SK-N-DZ (cell line): ENCODE data around the gene B2M.
"Not testable (repeated sequence)": the region's sequence is repeated elsewhere in the genome, so short reads cannot be mapped to it uniquely, and the experiment has no call there.

Experiments
- DNase-seq: peaks from one replicate; pipeline ENCODE4 v3.0.0-alpha.2; 2015; ENCODE audit warnings: low spot score

The B2M gene

GRCh38 chr15:44698641-44699040 is 12.7 kb upstream of the B2M start:
- DNase-seq: no peak

GRCh38 chr15:44700676-44701075 is 10.6 kb upstream of the B2M start:
- not testable (repeated sequence) for DNase-seq

GRCh38 chr15:44705986-44706385 is 5.3 kb upstream of the B2M start:
- no peak for DNase-seq

DNA sequence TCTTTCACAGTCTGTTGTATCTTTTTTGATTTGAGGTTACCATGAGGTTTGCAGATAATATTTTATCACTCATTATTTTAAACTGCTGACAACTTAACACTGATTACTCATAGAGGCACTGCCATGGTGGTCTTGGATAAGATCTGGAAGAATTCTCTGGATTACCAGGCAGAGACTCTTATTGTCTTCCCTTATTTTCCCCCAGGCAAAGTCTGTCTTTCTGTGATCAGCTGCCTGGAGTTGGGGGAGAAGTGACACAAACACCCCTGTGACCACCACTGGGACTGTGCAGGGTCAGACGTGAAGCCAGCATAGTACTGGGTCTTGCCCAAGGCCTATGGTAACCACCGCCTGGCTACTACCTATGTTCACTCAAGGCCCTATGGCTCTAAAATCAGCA is 4.9 kb upstream of the B2M start:
- no peak for DNase-seq

GRCh38 chr15:44706946-44707636 is 4.2 kb upstream of the B2M start:
- no peak for DNase-seq

DNA sequence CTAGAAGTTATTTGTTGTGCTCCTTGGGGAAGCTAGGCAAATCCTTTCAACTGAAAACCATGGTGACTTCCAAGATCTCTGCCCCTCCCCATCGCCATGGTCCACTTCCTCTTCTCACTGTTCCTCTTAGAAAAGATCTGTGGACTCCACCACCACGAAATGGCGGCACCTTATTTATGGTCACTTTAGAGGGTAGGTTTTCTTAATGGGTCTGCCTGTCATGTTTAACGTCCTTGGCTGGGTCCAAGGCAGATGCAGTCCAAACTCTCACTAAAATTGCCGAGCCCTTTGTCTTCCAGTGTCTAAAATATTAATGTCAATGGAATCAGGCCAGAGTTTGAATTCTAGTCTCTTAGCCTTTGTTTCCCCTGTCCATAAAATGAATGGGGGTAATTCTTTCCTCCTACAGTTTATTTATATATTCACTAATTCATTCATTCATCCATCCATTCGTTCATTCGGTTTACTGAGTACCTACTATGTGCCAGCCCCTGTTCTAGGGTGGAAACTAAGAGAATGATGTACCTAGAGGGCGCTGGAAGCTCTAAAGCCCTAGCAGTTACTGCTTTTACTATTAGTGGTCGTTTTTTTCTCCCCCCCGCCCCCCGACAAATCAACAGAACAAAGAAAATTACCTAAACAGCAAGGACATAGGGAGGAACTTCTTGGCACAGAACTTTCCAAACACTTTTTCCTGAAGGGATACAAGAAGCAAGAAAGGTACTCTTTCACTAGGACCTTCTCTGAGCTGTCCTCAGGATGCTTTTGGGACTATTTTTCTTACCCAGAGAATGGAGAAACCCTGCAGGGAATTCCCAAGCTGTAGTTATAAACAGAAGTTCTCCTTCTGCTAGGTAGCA is 851 bp upstream of the B2M start:
- DNase-seq: no peak

- DNase-seq: peak; percentile 43
Observed at GRCh38 chr15:44711743-44712345, 527 bp downstream of the B2M start.

DNA sequence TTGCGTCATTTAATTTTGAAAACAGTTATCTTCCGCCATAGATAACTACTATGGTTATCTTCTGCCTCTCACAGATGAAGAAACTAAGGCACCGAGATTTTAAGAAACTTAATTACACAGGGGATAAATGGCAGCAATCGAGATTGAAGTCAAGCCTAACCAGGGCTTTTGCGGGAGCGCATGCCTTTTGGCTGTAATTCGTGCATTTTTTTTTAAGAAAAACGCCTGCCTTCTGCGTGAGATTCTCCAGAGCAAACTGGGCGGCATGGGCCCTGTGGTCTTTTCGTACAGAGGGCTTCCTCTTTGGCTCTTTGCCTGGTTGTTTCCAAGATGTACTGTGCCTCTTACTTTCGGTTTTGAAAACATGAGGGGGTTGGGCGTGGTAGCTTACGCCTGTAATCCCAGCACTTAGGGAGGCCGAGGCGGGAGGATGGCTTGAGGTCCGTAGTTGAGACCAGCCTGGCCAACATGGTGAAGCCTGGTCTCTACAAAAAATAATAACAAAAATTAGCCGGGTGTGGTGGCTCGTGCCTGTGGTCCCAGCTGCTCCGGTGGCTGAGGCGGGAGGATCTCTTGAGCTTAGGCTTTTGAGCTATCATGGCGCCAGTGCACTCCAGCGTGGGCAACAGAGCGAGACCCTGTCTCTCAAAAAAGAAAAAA is 1.2 kb downstream of the B2M start:
- no peak for DNase-seq

GRCh38 chr15:44713006-44713966 is 2.0 kb downstream of the B2M start:
- DNase-seq: peak; percentile 30

GRCh38 chr15:44715142-44715796 is 4.0 kb downstream of the B2M start:
- no peak for DNase-seq

- DNase-seq: no peak
Observed at GRCh38 chr15:44715797-44716334, 4.5 kb downstream of the B2M start.

GRCh38 chr15:44716983-44717602 is 5.8 kb downstream of the B2M start:
- no peak for DNase-seq

GRCh38 chr15:44718180-44718926 is 7.0 kb downstream of the B2M start:
- no peak for DNase-seq

GRCh38 chr15:44718927-44719292 is 7.6 kb downstream of the B2M start:
- DNase-seq: no peak

- no peak for DNase-seq
Observed at GRCh38 chr15:44719293-44719999, 8.1 kb downstream of the B2M start.

DNA sequence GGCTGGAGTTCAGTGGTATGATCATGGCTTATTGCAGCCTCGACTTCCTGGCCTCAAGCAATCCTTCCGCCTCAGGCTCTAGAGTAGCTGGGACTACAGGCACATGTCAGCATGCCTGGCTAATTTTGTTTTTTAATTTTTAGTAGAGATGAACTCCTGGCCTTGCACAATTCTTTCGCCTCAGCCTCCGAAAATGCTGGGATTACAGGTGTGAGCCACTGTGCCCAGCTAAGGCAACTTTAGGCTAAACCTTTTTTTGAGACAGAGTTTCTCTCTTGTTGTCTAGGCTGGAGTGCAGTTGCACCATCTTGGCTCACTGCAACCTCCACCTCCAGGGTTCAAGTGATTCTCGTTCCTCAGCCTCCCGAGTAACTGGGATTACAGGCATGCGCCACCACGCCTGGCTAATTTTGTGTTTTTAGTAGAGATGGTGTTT is 8.7 kb downstream of the B2M start:
- not testable (repeated sequence) for DNase-seq

DNA sequence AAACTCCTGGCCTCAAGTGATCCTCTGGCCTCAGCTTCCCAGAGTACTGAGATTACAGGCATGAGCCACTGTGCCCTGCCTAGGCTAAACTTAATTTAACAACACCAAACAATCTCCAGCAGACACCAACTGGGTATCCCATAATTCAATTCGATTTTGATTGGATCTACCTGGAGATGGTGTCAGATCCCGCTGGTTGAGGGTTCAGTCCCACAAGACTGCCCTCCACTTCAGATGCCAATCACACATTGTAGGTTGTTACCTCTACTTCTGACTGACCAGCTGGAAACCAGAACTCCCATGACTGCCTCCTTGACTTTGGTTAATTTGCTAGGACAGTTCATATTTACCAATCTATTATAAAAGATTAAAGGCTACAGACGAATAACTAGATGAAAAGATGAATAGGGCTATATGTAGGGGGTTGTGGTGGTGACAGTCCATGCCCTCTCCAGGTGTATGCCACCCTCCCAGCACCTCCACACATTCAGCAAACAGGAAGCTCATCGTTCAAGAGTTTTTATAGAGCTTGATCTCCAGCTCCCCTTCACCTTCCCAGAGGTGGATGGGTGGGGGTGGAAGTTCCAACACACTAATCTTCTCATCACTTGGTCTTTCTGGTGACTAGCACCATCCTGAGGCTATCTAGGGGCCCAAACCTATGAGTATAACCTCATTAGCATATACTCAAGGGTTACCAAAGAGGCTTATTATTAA is 9.3 kb downstream of the B2M start:
- DNase-seq: no peak

DNA sequence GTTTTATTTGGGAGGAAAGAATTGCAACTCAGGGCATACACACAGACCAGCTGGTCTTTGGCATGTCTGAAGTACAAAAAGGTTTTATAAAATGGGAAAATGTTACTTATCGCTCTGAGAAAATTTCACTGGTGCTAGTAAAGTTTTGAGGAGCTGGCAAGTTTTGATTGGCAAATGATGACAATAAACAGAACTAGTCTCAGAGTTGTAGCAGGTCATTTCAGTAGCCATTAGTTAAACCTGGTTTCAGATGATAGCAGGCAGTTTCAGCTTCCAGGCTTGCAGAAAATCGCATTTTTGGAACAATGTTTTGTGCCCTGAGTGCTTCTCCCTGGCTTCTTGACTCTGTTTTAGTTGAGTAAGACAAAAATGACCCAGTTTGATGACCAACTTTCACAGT is 10.7 kb downstream of the B2M start:
- no peak for DNase-seq
